PC-9 (cell line): ENCODE measurements around the gene FBXL14. TPM values are rescaled to one million over a fixed set of nuclear protein-coding genes. Genes with fewer than 3 reads are reported as not detected.

Source experiments
- Bru-seq: library from RNA; stranded (reverse); fragments of 400-500 nt; gene quantifications from one replicate; lab custom pipeline; 2021; lab: Mats Ljungman, UMichigan
- BruChase-seq, 2 experiments: library from RNA; stranded (reverse); fragments of 400-500 nt; gene quantifications; one replicate each; lab custom pipeline; 2021; lab: Mats Ljungman, UMichigan
- BruUV-seq: library from RNA; stranded (reverse); fragments of 400-500 nt; replicated peaks from 2 replicates; lab custom pipeline; 2021; lab: Mats Ljungman, UMichigan
- CTCF ChIA-PET: fragments of 300-600 bp; sonication (Branson Sonifier 250); formaldehyde crosslinking; loops from one replicate; lab custom pipeline; 2022; ENCODE audit warnings: antibody characterized with exemption; lab: Charles Lee
- POLR2A ChIA-PET: fragments of 300-600 bp; sonication (Branson Sonifier 250); formaldehyde crosslinking; loops from one replicate; lab custom pipeline; 2022; ENCODE audit warnings: antibody characterized with exemption; ENCODE audit not compliant: unreplicated experiment; lab: Charles Lee
- DNase-seq, 2 experiments: peaks; one replicate each; pipeline versions ENCODE4 v3.0.0 to v3.0.0-alpha.2; 2015 to 2022; ENCODE audit warnings: mixed read lengths in 1 of 2
- H2AFZ ChIP-seq: fragments of 200-600 bp; sonication (generic); 2 replicates; pipeline ENCODE4 v1.8.1; 2017; ENCODE audit warnings: antibody characterized with exemption
- H3F3A ChIP-seq: fragments of 200-600 bp; sonication (generic); 2 replicates; pipeline ENCODE4 v1.8.1; 2017; ENCODE audit warnings: antibody characterized with exemption, mild to moderate bottlenecking, low read depth; ENCODE audit not compliant: insufficient read depth
- H3K27ac ChIP-seq: fragments of 200-600 bp; sonication (generic); 2 replicates; pipeline ENCODE4 v1.6.1; 2016; ENCODE audit warnings: mixed run types
- H3K27me3 ChIP-seq: fragments of 200-600 bp; sonication (generic); 2 replicates; pipeline ENCODE4 v1.6.1; 2016; ENCODE audit warnings: low read depth, mixed run types; ENCODE audit not compliant: insufficient read depth
- H3K36me3 ChIP-seq: fragments of 200-600 bp; sonication (generic); 2 replicates; pipeline ENCODE4 v1.6.1; 2016; ENCODE audit warnings: low read depth, mixed run types
- H3K4me1 ChIP-seq: fragments of 200-600 bp; sonication (generic); replicated peaks from 2 replicates; pipeline ENCODE4 v1.6.1; 2016; ENCODE audit warnings: mixed run types; ENCODE audit not compliant: insufficient read depth
- H3K4me2 ChIP-seq: fragments of 200-600 bp; sonication (generic); 2 replicates; pipeline ENCODE4 v1.6.1; 2017; ENCODE audit warnings: mixed run types
- H3K4me3 ChIP-seq: fragments of 200-600 bp; sonication (generic); 2 replicates; pipeline ENCODE4 v1.6.1; 2016; ENCODE audit warnings: mixed run types
- H3K79me2 ChIP-seq: fragments of 200-600 bp; sonication (generic); 2 replicates; pipeline ENCODE4 v1.6.1; 2017; ENCODE audit warnings: low read depth, mixed run types
- H3K9me2 ChIP-seq: fragments of 200-600 bp; sonication (generic); 2 replicates; pipeline ENCODE4 v1.8.1; 2017; ENCODE audit warnings: mild to moderate bottlenecking; ENCODE audit not compliant: insufficient read depth
- H3K9me3 ChIP-seq: fragments of 200-600 bp; sonication (generic); 2 replicates; pipeline ENCODE4 v1.8.1; 2016; ENCODE audit warnings: low read depth; ENCODE audit not compliant: insufficient read depth
- H4K20me1 ChIP-seq: fragments of 200-600 bp; sonication (generic); 2 replicates; pipeline ENCODE4 v1.8.1; 2017; ENCODE audit not compliant: insufficient read depth
- EZH2 ChIP-seq: fragments of 200-600 bp; sonication (generic); IDR thresholded peaks from 2 replicates; pipeline ENCODE4 v1.8.0; 2017; ENCODE audit warnings: antibody characterized with exemption, low read depth
- intact Hi-C: fragments of 100-400 bp; cut with micrococcal nuclease; formaldehyde crosslinking; loops from one replicate; pipeline ENCODE4 v1.10.0; 2022; ENCODE audit not compliant: unreplicated experiment
- long read RNA-seq: library from polyadenylated mRNA; stranded (forward); transcript quantifications from one replicate; pipeline ENCODE4 v2.0.0, GENCODE V29; 2022
- total RNA-seq: library from RNA; stranded (reverse); gene quantifications from 2 replicates; pipeline ENCODE4 v1.2.3, GENCODE V29; 2021
- TF ChIP-seq, protein P1 (sequence below): fragments of 200-600 bp; sonication (generic); conservative IDR thresholded peaks from 2 replicates; pipeline ENCODE4 v1.6.1; 2017; ENCODE audit warnings: mixed run types, antibody characterized with exemption, mild to moderate bottlenecking, moderate library complexity

FBXL14 gene
- total RNA-seq (16.3 and 21.1 TPM in 2 replicates), Bru-seq, nascent RNA (percentile 67 among the genes with signal in this experiment), BruChase-seq, experiment 1, labeled RNA remaining after a 2-hour chase (percentile 67 among the genes with signal in this experiment), BruChase-seq, experiment 2, labeled RNA remaining after a 6-hour chase (percentile 74 among the genes with signal in this experiment)
- long read RNA-seq, partial matches to known transcripts = 0 of 105 reads
- long read RNA-seq, other reads (novel, unspliced or antisense) = 105 of 105 reads

GRCh38 chr12:1594261-1595025 is at the start of gene FBXL14:
Gene FBXL14, minus strand, starts transcription at chr12:1594581. Its CDS starts 515 bp downstream, at chr12:1594066.
- Histone ChIP-seq H3K9me2 (no peaks in the 10 kb centered on the region), H3F3A (peaks cover 25% of the 10 kb centered on the region), H3K27ac (peak within 1 kb of the TSS; percentile 20; the same call in 1 of the 2 replicates), H3K4me1 (peaks cover 44% of the 10 kb centered on the region), H3K79me2 (peaks cover 42% of the 10 kb centered on the region), H3K9me3 (no peaks in the 10 kb centered on the region), H4K20me1 (peaks cover 36% of the 10 kb centered on the region), H3K4me2 (peak within 1 kb of the TSS; percentile 99), H3K27me3 (no peaks in the 10 kb centered on the region), H2AFZ (peak within 1 kb of the TSS; percentile 99), H3K36me3 (no peaks in the 10 kb centered on the region), H3K4me3 (peak within 1 kb of the TSS; percentile 91)
- peak; percentile 65 to 90 for DNase-seq
- no TSS peak for BruUV-seq
- intact Hi-C loops = loop anchor here (5.0 kb wide), 2 partner anchors 842 to 1147 kb away; partner anchors contain the start of gene WNK1
- POLR2A ChIA-PET = interaction anchor here (1.0 kb wide), 1 partner anchor 12 kb away, joined by 6 read pairs; no protein-coding TSS in a partner anchor
- no peak for TF ChIP-seq EZH2
- TF ChIP-seq, protein P1, sequence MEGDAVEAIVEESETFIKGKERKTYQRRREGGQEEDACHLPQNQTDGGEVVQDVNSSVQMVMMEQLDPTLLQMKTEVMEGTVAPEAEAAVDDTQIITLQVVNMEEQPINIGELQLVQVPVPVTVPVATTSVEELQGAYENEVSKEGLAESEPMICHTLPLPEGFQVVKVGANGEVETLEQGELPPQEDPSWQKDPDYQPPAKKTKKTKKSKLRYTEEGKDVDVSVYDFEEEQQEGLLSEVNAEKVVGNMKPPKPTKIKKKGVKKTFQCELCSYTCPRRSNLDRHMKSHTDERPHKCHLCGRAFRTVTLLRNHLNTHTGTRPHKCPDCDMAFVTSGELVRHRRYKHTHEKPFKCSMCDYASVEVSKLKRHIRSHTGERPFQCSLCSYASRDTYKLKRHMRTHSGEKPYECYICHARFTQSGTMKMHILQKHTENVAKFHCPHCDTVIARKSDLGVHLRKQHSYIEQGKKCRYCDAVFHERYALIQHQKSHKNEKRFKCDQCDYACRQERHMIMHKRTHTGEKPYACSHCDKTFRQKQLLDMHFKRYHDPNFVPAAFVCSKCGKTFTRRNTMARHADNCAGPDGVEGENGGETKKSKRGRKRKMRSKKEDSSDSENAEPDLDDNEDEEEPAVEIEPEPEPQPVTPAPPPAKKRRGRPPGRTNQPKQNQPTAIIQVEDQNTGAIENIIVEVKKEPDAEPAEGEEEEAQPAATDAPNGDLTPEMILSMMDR = no peak
- CTCF ChIA-PET = interaction anchor here (0.6 kb wide), 2 partner anchors 55 to 388 kb away, joined by 3 to 4 read pairs; no protein-coding TSS in a partner anchor

DNA sequence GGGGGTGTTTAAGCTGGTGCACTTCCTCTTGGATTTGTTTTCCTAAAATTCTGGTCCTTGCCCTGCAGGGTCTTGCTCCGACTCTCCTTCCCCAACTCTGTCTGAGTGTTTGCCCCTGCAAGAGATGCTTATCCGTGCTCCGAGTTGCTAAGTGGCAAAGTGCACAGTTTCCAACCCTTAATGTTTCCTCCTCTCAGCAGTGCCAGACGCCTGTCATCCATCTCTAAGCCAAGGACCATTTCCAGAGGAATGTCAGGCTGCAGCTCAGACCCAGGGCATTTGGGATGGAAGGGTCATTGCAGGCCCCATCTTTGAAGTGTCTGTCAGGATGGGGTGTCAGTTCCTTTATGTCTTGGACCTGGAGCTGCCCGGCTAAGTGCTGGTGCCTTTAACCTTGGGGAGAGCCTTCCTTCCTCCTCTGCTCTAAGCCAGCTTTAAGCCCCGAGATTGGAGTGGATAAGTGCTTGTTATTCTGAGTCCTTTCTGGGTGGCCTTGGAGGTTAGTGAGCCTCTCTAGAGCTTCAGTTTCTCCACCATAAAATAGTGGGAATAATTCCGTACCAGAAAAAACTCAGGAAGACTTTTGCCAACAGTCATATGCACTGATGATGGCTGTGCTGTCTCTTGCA is 49.6 kb upstream of the FBXL14 start:
- no peak overlapping the region for H2AFZ ChIP-seq
- DNase-seq = no peak
- peaks cover 9% of the 10 kb centered on the region; the same call in 1 of the 2 replicates for H3K27me3 ChIP-seq
- TF ChIP-seq, protein P1 = no peak
- no peak for TF ChIP-seq EZH2
- ChIA-PET POLR2A (interaction anchor here (0.5 kb wide), 1 partner anchor 296 kb away, joined by 5 read pairs; no protein-coding TSS in a partner anchor), CTCF (interaction anchor here (1.2 kb wide), 1 partner anchor 296 kb away, joined by 3 read pairs; no protein-coding TSS in a partner anchor)
- H3K36me3 ChIP-seq = no peaks in the 10 kb centered on the region
- no peaks in the 10 kb centered on the region for H3K9me2 ChIP-seq
- no peak overlapping the region for H3K4me3 ChIP-seq
- no peak overlapping the region for H3K4me2 ChIP-seq
- no peaks in the 10 kb centered on the region for H3F3A ChIP-seq
- H3K9me3 ChIP-seq = no peaks in the 10 kb centered on the region
- intact Hi-C loops = no loop called here
- no peaks in the 10 kb centered on the region for H4K20me1 ChIP-seq
- no peak overlapping the region for H3K27ac ChIP-seq
- no peaks in the 10 kb centered on the region; the same call in 1 of the 2 replicates for H3K79me2 ChIP-seq
- H3K4me1 ChIP-seq = no peaks in the 10 kb centered on the region
- BruUV-seq = no TSS peak

- no peak for TF ChIP-seq EZH2
- TF ChIP-seq, protein P1 = no peak
- Histone ChIP-seq H3K36me3 (no peaks in the 10 kb centered on the region), H2AFZ (no peak overlapping the region), H3K4me2 (no peak overlapping the region), H3K79me2 (no peaks in the 10 kb centered on the region; the same call in 1 of the 2 replicates), H3K27me3 (peaks cover 9% of the 10 kb centered on the region; the same call in 1 of the 2 replicates), H3K4me1 (no peaks in the 10 kb centered on the region), H4K20me1 (no peaks in the 10 kb centered on the region), H3K4me3 (no peak overlapping the region), H3F3A (no peaks in the 10 kb centered on the region), H3K9me2 (no peaks in the 10 kb centered on the region), H3K27ac (no peak overlapping the region), H3K9me3 (no peaks in the 10 kb centered on the region)
- BruUV-seq = no TSS peak
- POLR2A ChIA-PET = no interaction called here
- intact Hi-C loops = no loop called here
- no peak for DNase-seq
- CTCF ChIA-PET = interaction anchor here (0.6 kb wide), 1 partner anchor 1264 kb away, joined by 4 read pairs; no protein-coding TSS in a partner anchor
Measured at GRCh38 chr12:1643043-1643442, 48.7 kb upstream of the FBXL14 start.
